Suprapubic skin (tissue), 4 donors: ENCODE results near the gene ACER1. TPM values are rescaled to one million over a fixed set of nuclear protein-coding genes. Genes with fewer than 3 reads are reported as not detected.
"Not testable (repeated sequence)": the region's sequence is repeated elsewhere in the genome, so short reads cannot be mapped to it uniquely, and the experiment has no call there.

Experiments
- DNase-seq, 2 donors: peaks; one replicate each; pipeline ENCODE4 v3.0.0-alpha.2; 2019; ENCODE audit warnings: low spot score in 2 of 2
- H3K27ac ChIP-seq: fragments of 200-600 bp; sonication (generic); one replicate; pipeline ENCODE4 v1.5.1; 2019
- H3K27me3 ChIP-seq: fragments of 200-600 bp; sonication (generic); one replicate; pipeline ENCODE4 v1.5.1; 2019
- H3K36me3 ChIP-seq: fragments of 200-600 bp; sonication (generic); one replicate; pipeline ENCODE4 v1.5.1; 2019
- H3K4me1 ChIP-seq: fragments of 200-600 bp; sonication (generic); one replicate; pipeline ENCODE4 v1.5.1; 2019
- H3K4me3 ChIP-seq: fragments of 200-600 bp; sonication (generic); one replicate; pipeline ENCODE4 v1.5.1; 2019; ENCODE audit warnings: mild to moderate bottlenecking
- H3K9me3 ChIP-seq: fragments of 200-600 bp; sonication (generic); one replicate; pipeline ENCODE4 v1.5.1; 2019
- EP300 ChIP-seq: sonication (generic); formaldehyde crosslinking; IDR thresholded peaks from one replicate; pipeline ENCODE4 v1.6.1; 2017; ENCODE audit warnings: antibody characterized with exemption
- POLR2A ChIP-seq, 2 donors: fragments of 450-650 bp; IDR thresholded peaks; one replicate each; pipeline ENCODE4 v1.6.1; 2017; ENCODE audit warnings: antibody characterized with exemption in 2 of 2, mild to moderate bottlenecking in 2 of 2, moderate library complexity in 2 of 2
- POLR2AphosphoS5 ChIP-seq, 3 donors: sonication (generic); formaldehyde crosslinking; IDR thresholded peaks; one replicate each; pipeline ENCODE4 v1.6.1; 2017; ENCODE audit warnings: antibody characterized with exemption in 3 of 3
- WGBS: methylation state at CpG from one replicate; pipeline ENCODE4 v1.1.5; 2018; 5-methylcytosine and 5-hydroxymethylcytosine counted together
- total RNA-seq, 4 donors: library from RNA; depleted of rRNA; stranded (reverse); fragments of >200 nt; gene quantifications; one replicate each; pipeline ENCODE4 v1.1.0, GENCODE V29; 2016
- TF ChIP-seq, protein P1 (sequence below), 2 donors: fragments of 200-600 bp in 1 of 2; fragments of 450-650 bp in 1 of 2; sonication (generic) in 1 of 2; IDR thresholded peaks; one replicate each; pipeline ENCODE4 v1.5.1; 2016 to 2019; ENCODE audit warnings: antibody characterized with exemption in 2 of 2, mild to moderate bottlenecking in 1 of 2, moderate library complexity in 1 of 2

The ACER1 gene
- total RNA-seq, 4 donors from 2014 or later = 22.2 to 81.4 (median 51.8) TPM

DNA sequence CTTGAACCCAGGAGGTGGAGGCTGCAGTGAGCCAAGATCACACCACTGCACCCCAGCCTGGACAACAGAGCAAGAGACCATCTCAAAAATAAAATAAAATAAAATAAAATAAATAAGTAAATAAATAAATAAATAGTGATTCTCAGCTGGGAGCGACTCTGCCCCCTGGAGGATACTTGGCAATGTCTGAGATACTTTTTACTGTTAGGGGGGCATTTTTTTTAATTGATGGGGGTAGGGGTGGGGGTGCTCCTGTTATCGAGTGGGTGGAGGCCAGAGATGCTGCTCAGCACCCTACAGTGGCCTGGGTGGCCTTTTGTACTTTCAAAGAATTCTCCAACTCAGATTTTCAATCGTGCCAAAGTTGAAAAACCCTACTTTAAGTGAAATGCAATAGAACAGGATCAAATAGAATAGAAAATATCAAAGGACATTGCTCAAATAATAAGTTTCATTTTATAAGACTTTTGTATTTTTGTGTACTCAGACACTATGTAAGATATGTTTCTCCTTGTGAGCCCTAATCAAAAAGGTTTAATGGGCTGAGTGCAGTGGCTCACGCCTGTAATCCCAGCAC lies 20.8 kb upstream of the ACER1 start:
- H3K4me1 ChIP-seq = no peaks in the 10 kb centered on the region
- DNase-seq = no peak
- H3K4me3 ChIP-seq = no peak overlapping the region
- no peaks in the 10 kb centered on the region for H3K27me3 ChIP-seq
- no peaks in the 10 kb centered on the region for H3K36me3 ChIP-seq
- no peak for TF ChIP-seq POLR2A (IDR thresholded peaks at IDR 0.05)
- no peak for TF ChIP-seq POLR2AphosphoS5 (IDR thresholded peaks at IDR 0.05)
- TF ChIP-seq EP300 = no peak
- TF ChIP-seq, protein P1, sequence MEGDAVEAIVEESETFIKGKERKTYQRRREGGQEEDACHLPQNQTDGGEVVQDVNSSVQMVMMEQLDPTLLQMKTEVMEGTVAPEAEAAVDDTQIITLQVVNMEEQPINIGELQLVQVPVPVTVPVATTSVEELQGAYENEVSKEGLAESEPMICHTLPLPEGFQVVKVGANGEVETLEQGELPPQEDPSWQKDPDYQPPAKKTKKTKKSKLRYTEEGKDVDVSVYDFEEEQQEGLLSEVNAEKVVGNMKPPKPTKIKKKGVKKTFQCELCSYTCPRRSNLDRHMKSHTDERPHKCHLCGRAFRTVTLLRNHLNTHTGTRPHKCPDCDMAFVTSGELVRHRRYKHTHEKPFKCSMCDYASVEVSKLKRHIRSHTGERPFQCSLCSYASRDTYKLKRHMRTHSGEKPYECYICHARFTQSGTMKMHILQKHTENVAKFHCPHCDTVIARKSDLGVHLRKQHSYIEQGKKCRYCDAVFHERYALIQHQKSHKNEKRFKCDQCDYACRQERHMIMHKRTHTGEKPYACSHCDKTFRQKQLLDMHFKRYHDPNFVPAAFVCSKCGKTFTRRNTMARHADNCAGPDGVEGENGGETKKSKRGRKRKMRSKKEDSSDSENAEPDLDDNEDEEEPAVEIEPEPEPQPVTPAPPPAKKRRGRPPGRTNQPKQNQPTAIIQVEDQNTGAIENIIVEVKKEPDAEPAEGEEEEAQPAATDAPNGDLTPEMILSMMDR (IDR thresholded peaks at IDR 0.05) = peak in 1 of 2 donors; percentile 28
- no peaks in the 10 kb centered on the region for H3K9me3 ChIP-seq
- 55% methylated on average over 4 of the region's 4 CpGs for WGBS
- H3K27ac ChIP-seq = no peak overlapping the region

DNA sequence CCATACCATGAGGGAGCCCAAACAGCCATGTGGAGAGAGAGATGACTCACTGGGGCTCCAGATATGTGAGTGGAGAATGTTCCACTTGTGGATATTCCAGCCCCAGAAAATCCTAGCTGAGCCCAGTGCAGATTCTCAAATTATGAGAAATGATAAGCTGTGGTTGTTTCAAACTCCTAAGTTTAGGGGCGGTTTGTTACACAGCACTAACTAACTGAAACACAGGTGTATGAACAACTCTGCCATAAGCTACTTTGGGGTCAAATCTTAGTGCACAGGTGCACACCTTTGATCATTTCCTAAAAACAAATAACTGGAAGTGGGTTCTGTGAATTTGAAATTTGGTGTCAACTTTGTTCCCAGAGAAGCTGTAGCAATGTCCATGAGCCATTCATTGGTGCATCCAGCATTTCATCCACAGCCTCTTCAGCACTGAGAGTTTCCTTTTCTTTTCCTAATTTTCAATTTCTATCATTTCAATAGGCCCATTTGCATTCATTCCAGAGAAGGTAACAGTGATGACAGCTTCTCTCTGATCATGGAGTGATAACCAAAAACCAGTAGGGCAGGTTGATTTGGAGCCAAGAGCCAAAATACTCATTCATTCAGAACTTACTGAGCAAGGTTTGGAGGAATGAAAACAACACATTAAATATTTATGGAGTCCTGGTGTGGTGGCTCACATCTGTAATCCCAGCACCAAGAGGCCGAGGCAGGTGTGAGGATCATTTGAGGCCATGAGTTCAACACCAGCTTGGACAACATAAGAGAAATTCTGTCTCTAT lies 19.2 kb upstream of the ACER1 start:
- Histone ChIP-seq H3K4me3 (no peak overlapping the region), H3K36me3 (no peaks in the 10 kb centered on the region), H3K4me1 (no peaks in the 10 kb centered on the region), H3K27ac (no peak overlapping the region), H3K27me3 (no peaks in the 10 kb centered on the region), H3K9me3 (no peaks in the 10 kb centered on the region)
- no peak for DNase-seq
- TF ChIP-seq EP300 = no peak
- no peak for TF ChIP-seq POLR2AphosphoS5 (IDR thresholded peaks at IDR 0.05)
- no peak for TF ChIP-seq POLR2A (IDR thresholded peaks at IDR 0.05)
- TF ChIP-seq, protein P1 (IDR thresholded peaks at IDR 0.05) = no peak
- 85% methylated on average over 2 of the region's 2 CpGs for WGBS

DNA sequence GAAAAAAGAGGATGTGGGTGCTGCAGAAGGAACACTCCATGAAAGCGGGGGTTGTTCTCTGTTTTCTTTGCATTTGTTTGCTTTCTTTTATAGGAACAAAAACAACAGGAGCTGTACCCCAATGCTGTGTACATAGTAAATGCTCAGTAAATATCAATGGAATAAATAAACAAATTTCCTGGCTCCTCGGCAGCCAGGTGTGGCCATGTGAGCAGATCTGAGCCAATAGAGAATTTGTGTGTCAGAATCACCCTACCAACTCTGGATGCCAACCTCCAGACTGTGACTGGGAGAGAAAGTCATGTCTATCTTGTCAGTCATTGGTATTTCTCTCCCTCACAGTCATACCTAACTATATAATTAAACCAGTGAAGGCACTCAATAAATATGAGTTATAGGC lies 17.3 kb upstream of the ACER1 start:
- Histone ChIP-seq H3K27me3 (no peaks in the 10 kb centered on the region), H3K36me3 (no peaks in the 10 kb centered on the region), H3K27ac (no peak overlapping the region), H3K4me3 (no peak overlapping the region), H3K9me3 (no peaks in the 10 kb centered on the region), H3K4me1 (no peaks in the 10 kb centered on the region)
- TF ChIP-seq POLR2AphosphoS5 (IDR thresholded peaks at IDR 0.05) (no peak), POLR2A (IDR thresholded peaks at IDR 0.05) (no peak), EP300 (no peak)
- TF ChIP-seq, protein P1 (IDR thresholded peaks at IDR 0.05) = no peak
- DNase-seq = no peak
- 75% methylated on average over 2 of the region's 2 CpGs for WGBS

DNA sequence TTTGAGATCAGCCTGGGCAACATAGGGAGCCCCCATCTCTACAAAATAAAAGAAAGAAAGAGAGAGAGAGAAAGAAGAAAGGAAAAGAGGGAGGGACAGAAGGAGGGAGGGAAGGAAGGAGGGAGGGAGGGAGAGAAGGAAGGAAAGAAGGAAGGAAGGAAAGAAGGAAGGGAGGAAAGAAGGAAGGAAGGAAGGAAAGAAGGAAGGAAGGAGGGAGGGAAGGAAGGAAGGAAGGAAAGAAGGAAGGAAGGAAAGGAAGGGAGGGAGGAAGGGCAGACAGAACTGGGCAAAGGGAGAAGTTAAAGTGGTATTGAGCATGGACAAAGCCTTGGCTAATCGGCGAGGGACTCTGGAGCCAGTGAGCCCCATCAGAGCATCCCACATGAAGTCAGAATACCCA lies 15.9 kb upstream of the ACER1 start:
- DNase-seq, H3K27me3 ChIP-seq, H3K4me3 ChIP-seq, H3K9me3 ChIP-seq, H3K27ac ChIP-seq, H3K36me3 ChIP-seq, H3K4me1 ChIP-seq: not testable (repeated sequence)
- 97% methylated on average over 2 of the region's 2 CpGs for WGBS

DNA sequence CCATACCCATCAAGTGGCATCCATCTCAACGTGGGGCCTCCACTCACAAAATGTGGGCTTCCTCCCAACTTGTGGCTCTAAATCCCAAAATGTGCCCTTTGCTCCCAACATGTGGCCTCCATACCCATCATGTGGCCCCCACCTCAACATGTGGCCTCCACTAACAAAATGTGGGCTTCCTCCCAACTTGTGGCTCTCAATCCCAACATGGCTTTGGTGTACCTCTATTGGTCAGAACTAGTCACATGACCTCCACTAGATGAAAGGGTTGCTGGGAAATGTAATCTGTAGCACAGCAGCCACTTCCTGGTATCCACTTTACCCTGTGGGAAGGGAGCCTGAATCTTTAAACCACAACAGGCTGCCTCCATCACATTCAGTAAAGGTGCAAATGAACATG lies 10.1 kb upstream of the ACER1 start:
- no peaks in the 10 kb centered on the region for H3K9me3 ChIP-seq
- no peaks in the 10 kb centered on the region for H3K4me1 ChIP-seq
- no peaks in the 10 kb centered on the region for H3K36me3 ChIP-seq
- no peak for TF ChIP-seq POLR2AphosphoS5 (IDR thresholded peaks at IDR 0.05)
- TF ChIP-seq, protein P1 (IDR thresholded peaks at IDR 0.05) = no peak
- TF ChIP-seq POLR2A (IDR thresholded peaks at IDR 0.05) = no peak
- no peak for TF ChIP-seq EP300
- H3K4me3 ChIP-seq = no peak overlapping the region
- 69% methylated on average over 1 of the region's 1 CpG for WGBS
- H3K27me3 ChIP-seq = no peaks in the 10 kb centered on the region
- H3K27ac ChIP-seq = no peak overlapping the region
- DNase-seq = no peak
